GM21737 (cell line): ENCODE results near the gene PDE6A.

Experiments
- ATAC-seq: cut with Tn5 transposase; IDR thresholded peaks from one replicate; pipeline ENCODE4 v1.9.1; 2021; ENCODE audit warnings: mild to moderate bottlenecking, moderate library complexity; ENCODE audit not compliant: unreplicated experiment

The PDE6A gene

DNA sequence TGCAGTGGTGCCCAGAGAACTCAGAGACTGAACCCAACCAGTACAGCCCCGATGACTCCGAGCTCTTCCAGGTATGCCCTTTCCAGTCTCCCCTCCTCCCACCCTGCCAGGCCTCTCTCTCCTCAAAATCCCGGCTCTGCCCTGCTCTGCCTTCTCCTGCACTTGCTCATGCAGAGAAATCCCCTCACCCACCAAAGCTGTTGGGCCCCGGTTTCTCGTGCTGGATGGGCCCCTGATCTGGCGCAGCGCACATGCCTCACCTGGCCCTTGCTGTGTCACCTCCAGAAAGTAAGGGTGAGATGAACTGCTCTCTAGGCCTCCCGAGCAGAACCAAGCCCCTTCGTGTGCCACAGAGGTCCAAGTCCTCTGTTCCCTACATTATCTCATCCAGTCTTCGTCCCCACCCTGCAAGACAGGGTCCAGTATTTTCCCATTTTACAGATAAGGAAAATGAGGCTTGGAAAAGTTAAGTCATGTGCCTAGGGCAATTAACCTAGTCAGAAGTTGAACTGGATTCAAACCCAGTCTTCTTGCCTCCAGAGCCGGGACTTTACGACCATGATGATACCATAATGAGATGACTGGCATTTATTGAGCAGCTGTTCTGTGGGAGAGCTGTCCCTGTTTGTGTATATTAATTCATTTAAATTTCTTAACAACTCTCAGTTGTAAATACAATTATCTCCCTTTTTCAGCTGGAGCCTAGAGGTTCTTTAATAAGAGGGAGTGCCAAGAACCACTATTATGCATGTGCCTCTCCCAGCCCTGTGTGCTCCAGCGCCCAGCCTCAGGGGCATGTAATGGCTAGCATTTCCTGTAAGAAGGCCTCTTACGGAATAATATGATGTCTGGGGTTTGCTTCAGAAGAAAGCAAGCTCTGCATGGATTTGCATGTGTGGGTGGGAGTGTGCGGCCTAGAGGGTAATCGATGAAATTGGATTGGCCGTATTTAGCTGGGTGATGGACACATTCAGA, 123.8 kb downstream of the PDE6A start:
- no peak for ATAC-seq

DNA sequence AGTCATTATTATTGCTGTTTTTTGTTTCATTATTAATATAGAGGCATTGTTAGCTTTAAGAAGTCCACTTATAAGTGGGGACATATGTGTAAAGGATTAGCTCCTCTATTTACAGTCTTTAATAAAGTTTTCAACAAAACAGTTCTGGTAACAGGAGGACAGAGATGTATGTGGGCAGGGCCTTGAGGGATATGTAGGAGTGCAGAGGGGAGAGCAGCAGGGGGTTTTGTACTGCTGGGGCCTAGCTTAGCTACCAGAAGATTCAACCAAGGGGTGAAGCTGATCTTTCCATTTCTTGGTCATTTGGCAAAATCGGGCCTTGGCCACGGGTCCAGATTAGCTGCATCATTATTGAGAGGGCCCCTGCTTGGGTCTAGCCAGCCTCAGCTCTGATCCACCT, 124.6 kb downstream of the PDE6A start:
- ATAC-seq, result no peak

GRCh38 chr5:149818116-149818515, 126.5 kb downstream of the PDE6A start:
- ATAC-seq, result no peak

DNA sequence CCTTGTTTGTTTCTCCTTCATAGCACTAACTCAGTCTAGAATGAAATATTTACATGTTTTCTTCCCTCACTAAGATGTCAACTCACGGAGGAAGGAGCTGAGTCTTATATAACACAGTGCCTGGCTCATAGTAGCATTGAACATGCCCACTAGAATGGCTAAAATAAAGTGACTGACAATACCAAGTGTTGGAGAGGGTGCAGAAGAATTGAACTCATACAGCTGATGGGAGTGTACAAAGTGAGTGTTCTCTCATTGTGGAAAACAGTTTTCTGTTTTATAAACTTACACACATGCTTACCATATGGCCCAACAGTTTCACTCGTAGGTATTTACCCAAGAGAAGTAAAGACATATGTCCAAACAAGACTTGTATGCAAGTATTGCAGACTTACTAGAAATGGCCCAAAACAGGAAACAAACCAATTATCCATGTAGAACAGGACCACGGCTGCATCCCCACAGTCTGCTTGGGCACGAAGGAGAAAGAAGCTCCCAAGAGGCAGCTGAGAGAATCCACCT, 127.0 kb downstream of the PDE6A start:
- ATAC-seq, result no peak

- no peak for ATAC-seq
Observed at GRCh38 chr5:149816661-149817060, 127.9 kb downstream of the PDE6A start.

- no peak for ATAC-seq
Observed at GRCh38 chr5:149811453-149811852, 133.1 kb downstream of the PDE6A start.

- no peak for ATAC-seq
Observed at GRCh38 chr5:149810856-149811255, 133.7 kb downstream of the PDE6A start.

- ATAC-seq, result no peak
Observed at GRCh38 chr5:149809931-149810691, 134.5 kb downstream of the PDE6A start.

DNA sequence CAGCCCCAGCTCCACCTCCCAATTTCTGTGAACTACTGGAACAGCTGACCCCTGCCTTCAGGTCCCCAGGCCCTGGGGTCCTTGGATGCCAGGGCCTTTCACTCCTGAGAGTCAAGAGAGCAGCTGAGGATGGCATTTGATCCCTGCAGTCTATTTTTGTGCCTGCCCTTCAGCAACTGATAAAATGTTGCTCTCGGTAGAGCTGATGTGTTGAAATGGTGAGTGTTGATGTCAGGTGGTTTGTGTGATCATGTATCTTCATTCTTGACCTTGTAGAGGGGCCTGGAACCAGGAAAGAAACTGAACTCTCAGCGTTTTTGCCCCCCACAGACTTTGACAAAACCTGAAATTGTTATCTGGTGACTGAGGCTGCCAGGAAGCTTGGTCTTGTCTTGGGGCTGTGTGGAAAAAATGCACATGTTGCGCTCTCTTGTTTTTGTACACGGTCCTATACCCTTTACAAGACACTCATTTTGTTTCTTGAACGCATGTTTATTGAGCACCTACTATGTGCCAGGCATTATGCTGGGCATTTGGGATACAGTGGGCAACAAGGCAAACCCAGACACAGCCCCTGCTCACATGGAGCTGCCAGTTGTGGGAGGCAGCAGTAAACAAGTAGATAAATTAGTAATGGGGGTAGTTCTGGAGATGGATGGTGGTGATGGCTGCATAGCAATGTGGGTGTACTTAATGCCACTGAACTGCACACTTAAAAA, 136.2 kb downstream of the PDE6A start:
- no peak for ATAC-seq
